PC-9 (cell line): ENCODE measurements around the gene CAPN13. TPM values are rescaled to one million over a fixed set of nuclear protein-coding genes. Genes with fewer than 3 reads are reported as not detected.

ENCODE experiments used
- BruUV-seq: library from RNA; stranded (reverse); fragments of 400-500 nt; replicated peaks from 2 replicates; lab custom pipeline; 2021; lab: Mats Ljungman, UMichigan
- CTCF ChIA-PET: fragments of 300-600 bp; sonication (Branson Sonifier 250); formaldehyde crosslinking; loops from one replicate; lab custom pipeline; 2022; ENCODE audit warnings: antibody characterized with exemption; lab: Charles Lee
- POLR2A ChIA-PET: fragments of 300-600 bp; sonication (Branson Sonifier 250); formaldehyde crosslinking; loops from one replicate; lab custom pipeline; 2022; ENCODE audit warnings: antibody characterized with exemption; ENCODE audit not compliant: unreplicated experiment; lab: Charles Lee
- DNase-seq, 2 experiments: peaks; one replicate each; pipeline versions ENCODE4 v3.0.0 to v3.0.0-alpha.2; 2015 to 2022; ENCODE audit warnings: mixed read lengths in 1 of 2
- H2AFZ ChIP-seq: fragments of 200-600 bp; sonication (generic); 2 replicates; pipeline ENCODE4 v1.8.1; 2017; ENCODE audit warnings: antibody characterized with exemption
- H3F3A ChIP-seq: fragments of 200-600 bp; sonication (generic); 2 replicates; pipeline ENCODE4 v1.8.1; 2017; ENCODE audit warnings: antibody characterized with exemption, mild to moderate bottlenecking, low read depth; ENCODE audit not compliant: insufficient read depth
- H3K27ac ChIP-seq: fragments of 200-600 bp; sonication (generic); 2 replicates; pipeline ENCODE4 v1.6.1; 2016; ENCODE audit warnings: mixed run types
- H3K27me3 ChIP-seq: fragments of 200-600 bp; sonication (generic); 2 replicates; pipeline ENCODE4 v1.6.1; 2016; ENCODE audit warnings: low read depth, mixed run types; ENCODE audit not compliant: insufficient read depth
- H3K36me3 ChIP-seq: fragments of 200-600 bp; sonication (generic); 2 replicates; pipeline ENCODE4 v1.6.1; 2016; ENCODE audit warnings: low read depth, mixed run types
- H3K4me1 ChIP-seq: fragments of 200-600 bp; sonication (generic); replicated peaks from 2 replicates; pipeline ENCODE4 v1.6.1; 2016; ENCODE audit warnings: mixed run types; ENCODE audit not compliant: insufficient read depth
- H3K4me2 ChIP-seq: fragments of 200-600 bp; sonication (generic); 2 replicates; pipeline ENCODE4 v1.6.1; 2017; ENCODE audit warnings: mixed run types
- H3K4me3 ChIP-seq: fragments of 200-600 bp; sonication (generic); 2 replicates; pipeline ENCODE4 v1.6.1; 2016; ENCODE audit warnings: mixed run types
- H3K79me2 ChIP-seq: fragments of 200-600 bp; sonication (generic); 2 replicates; pipeline ENCODE4 v1.6.1; 2017; ENCODE audit warnings: low read depth, mixed run types
- H3K9me2 ChIP-seq: fragments of 200-600 bp; sonication (generic); 2 replicates; pipeline ENCODE4 v1.8.1; 2017; ENCODE audit warnings: mild to moderate bottlenecking; ENCODE audit not compliant: insufficient read depth
- H3K9me3 ChIP-seq: fragments of 200-600 bp; sonication (generic); 2 replicates; pipeline ENCODE4 v1.8.1; 2016; ENCODE audit warnings: low read depth; ENCODE audit not compliant: insufficient read depth
- H4K20me1 ChIP-seq: fragments of 200-600 bp; sonication (generic); 2 replicates; pipeline ENCODE4 v1.8.1; 2017; ENCODE audit not compliant: insufficient read depth
- EZH2 ChIP-seq: fragments of 200-600 bp; sonication (generic); IDR thresholded peaks from 2 replicates; pipeline ENCODE4 v1.8.0; 2017; ENCODE audit warnings: antibody characterized with exemption, low read depth
- intact Hi-C: fragments of 100-400 bp; cut with micrococcal nuclease; formaldehyde crosslinking; loops from one replicate; pipeline ENCODE4 v1.10.0; 2022; ENCODE audit not compliant: unreplicated experiment
- total RNA-seq: library from RNA; stranded (reverse); gene quantifications from 2 replicates; pipeline ENCODE4 v1.2.3, GENCODE V29; 2021
- TF ChIP-seq, protein P1 (sequence below): fragments of 200-600 bp; sonication (generic); conservative IDR thresholded peaks from 2 replicates; pipeline ENCODE4 v1.6.1; 2017; ENCODE audit warnings: mixed run types, antibody characterized with exemption, mild to moderate bottlenecking, moderate library complexity

CAPN13 gene
- total RNA-seq, 1 experiment from 2014 or later = 1.5 TPM

DNA sequence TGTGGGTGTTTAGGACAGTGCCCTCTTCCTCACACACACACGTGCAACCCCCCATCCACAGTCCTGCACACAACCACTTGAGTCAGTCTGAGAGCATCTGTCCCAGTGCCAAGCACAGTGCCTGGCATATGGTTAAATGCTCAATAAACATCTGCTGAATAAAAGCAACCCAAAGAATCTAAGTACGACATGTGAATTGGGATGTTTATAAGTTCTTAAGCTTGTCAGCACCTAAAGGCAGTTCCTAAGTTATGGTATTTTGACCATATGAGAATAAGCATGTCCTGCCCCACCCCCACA, 37.8 kb downstream of the CAPN13 start:
- no TSS peak for BruUV-seq
- ChIA-PET CTCF (interaction anchor here (0.7 kb wide), 1 partner anchor 309 kb away, joined by 3 read pairs; no protein-coding TSS in a partner anchor), POLR2A (no interaction called here)
- Histone ChIP-seq H3K9me2 (no peaks in the 10 kb centered on the region), H3K4me1 (no peaks in the 10 kb centered on the region), H3F3A (no peaks in the 10 kb centered on the region), H3K79me2 (no peaks in the 10 kb centered on the region), H3K27ac (no peak overlapping the region), H3K4me2 (no peak overlapping the region), H4K20me1 (no peaks in the 10 kb centered on the region), H3K4me3 (no peak overlapping the region), H3K9me3 (no peaks in the 10 kb centered on the region), H3K27me3 (no peaks in the 10 kb centered on the region), H2AFZ (no peak overlapping the region), H3K36me3 (no peaks in the 10 kb centered on the region)
- TF ChIP-seq, protein P1, sequence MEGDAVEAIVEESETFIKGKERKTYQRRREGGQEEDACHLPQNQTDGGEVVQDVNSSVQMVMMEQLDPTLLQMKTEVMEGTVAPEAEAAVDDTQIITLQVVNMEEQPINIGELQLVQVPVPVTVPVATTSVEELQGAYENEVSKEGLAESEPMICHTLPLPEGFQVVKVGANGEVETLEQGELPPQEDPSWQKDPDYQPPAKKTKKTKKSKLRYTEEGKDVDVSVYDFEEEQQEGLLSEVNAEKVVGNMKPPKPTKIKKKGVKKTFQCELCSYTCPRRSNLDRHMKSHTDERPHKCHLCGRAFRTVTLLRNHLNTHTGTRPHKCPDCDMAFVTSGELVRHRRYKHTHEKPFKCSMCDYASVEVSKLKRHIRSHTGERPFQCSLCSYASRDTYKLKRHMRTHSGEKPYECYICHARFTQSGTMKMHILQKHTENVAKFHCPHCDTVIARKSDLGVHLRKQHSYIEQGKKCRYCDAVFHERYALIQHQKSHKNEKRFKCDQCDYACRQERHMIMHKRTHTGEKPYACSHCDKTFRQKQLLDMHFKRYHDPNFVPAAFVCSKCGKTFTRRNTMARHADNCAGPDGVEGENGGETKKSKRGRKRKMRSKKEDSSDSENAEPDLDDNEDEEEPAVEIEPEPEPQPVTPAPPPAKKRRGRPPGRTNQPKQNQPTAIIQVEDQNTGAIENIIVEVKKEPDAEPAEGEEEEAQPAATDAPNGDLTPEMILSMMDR = no peak
- TF ChIP-seq EZH2 = no peak
- intact Hi-C loops = no loop called here
- no peak for DNase-seq

DNA sequence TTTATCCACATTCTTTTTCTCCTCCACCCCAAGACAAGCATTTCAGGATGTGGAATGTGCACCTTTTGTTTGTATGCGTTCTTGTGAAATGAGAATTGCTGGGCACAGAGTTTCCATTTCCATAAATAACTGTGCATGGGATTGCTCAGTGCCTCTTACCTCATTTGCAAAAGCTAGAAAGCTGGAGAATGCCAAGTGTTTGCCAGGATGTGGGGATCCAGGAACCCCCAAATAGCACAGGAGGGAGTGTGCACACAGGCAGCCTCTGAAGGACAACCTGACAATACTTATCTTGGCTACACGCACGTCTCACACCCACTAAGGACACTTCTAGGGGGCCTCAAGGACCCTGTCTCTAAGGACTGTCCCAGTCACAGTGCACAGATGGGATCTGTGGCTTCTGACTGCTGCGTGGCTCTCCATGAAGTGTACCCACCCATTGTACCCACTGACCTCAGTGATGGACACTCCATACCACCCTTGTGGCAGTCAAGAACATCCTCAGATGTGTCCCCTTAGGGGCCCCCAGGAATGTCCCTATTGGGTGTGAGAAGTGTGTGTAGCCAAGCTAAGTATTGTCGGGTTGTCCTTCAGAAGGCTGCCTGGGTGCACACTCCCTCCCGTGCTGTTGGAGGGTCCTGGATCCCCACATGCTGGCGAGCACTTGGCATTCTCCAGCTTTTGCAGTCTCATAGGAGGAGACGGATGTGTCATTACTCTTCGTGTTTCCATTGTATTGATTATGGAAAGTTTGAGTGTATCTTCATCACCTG, 38.4 kb downstream of the CAPN13 start:
- CTCF ChIA-PET = interaction anchor here (0.7 kb wide), 1 partner anchor 309 kb away, joined by 3 read pairs; no protein-coding TSS in a partner anchor
- Histone ChIP-seq H3K9me3 (no peaks in the 10 kb centered on the region), H4K20me1 (no peaks in the 10 kb centered on the region), H3K4me2 (no peak overlapping the region), H3K27me3 (no peaks in the 10 kb centered on the region), H3K79me2 (no peaks in the 10 kb centered on the region), H3K4me3 (no peak overlapping the region), H3K27ac (no peak overlapping the region), H3K36me3 (no peaks in the 10 kb centered on the region), H3F3A (no peaks in the 10 kb centered on the region), H3K4me1 (no peaks in the 10 kb centered on the region), H2AFZ (no peak overlapping the region), H3K9me2 (no peaks in the 10 kb centered on the region)
- no peak for DNase-seq
- TF ChIP-seq EZH2 = no peak
- TF ChIP-seq, protein P1 = no peak
- intact Hi-C loops = no loop called here
- BruUV-seq = no TSS peak
- POLR2A ChIA-PET = no interaction called here

- H3K4me3 ChIP-seq = no peak overlapping the region
- no peak overlapping the region for H3K4me2 ChIP-seq
- POLR2A ChIA-PET = no interaction called here
- no peaks in the 10 kb centered on the region for H3K27me3 ChIP-seq
- no peaks in the 10 kb centered on the region for H3K9me2 ChIP-seq
- no peak overlapping the region for H2AFZ ChIP-seq
- DNase-seq = no peak
- intact Hi-C loops = no loop called here
- H3F3A ChIP-seq = no peaks in the 10 kb centered on the region
- no peaks in the 10 kb centered on the region for H4K20me1 ChIP-seq
- H3K9me3 ChIP-seq = no peaks in the 10 kb centered on the region
- no TSS peak for BruUV-seq
- H3K79me2 ChIP-seq = no peaks in the 10 kb centered on the region
- CTCF ChIA-PET = no interaction called here
- H3K36me3 ChIP-seq = no peaks in the 10 kb centered on the region
- no peaks in the 10 kb centered on the region for H3K4me1 ChIP-seq
- no peak overlapping the region for H3K27ac ChIP-seq
- no peak for TF ChIP-seq EZH2
- TF ChIP-seq, protein P1 = no peak
Measured at GRCh38 chr2:30768036-30768686, 39.1 kb downstream of the CAPN13 start.
